H9 (cell line): ENCODE measurements around the gene BRD1. TPM values are rescaled to one million over a fixed set of nuclear protein-coding genes. Genes with fewer than 3 reads are reported as not detected.

Source experiments
- DNase-seq: peaks from one replicate; pipeline ENCODE4 v3.0.0-alpha.2; 2017
- H2AFZ ChIP-seq: one replicate; pipeline ENCODE4 v1.6.1; 2013; ENCODE audit warnings: mild to moderate bottlenecking, low read length, control low read depth, moderate library complexity
- H2AK5ac ChIP-seq: 2 replicates; pipeline ENCODE4 v1.6.1; 2013; ENCODE audit warnings: low read length, control low read depth, mixed read lengths; ENCODE audit not compliant: insufficient read length
- H2BK120ac ChIP-seq: one replicate; pipeline ENCODE4 v1.6.1; 2013; ENCODE audit warnings: low read depth, mild to moderate bottlenecking, low read length, control low read depth, inconsistent platforms; ENCODE audit not compliant: poor library complexity, severe bottlenecking
- H2BK12ac ChIP-seq: 2 replicates; pipeline ENCODE4 v1.6.1; 2013; ENCODE audit warnings: low read length, control low read depth, mixed read lengths, low read depth; ENCODE audit not compliant: insufficient read length
- H2BK15ac ChIP-seq: 2 replicates; pipeline ENCODE4 v1.6.1; 2013; ENCODE audit warnings: low read depth, low read length, control low read depth
- H2BK20ac ChIP-seq: one replicate; pipeline ENCODE4 v1.6.1; 2013; ENCODE audit warnings: low read depth, mild to moderate bottlenecking, low read length, control low read depth, inconsistent platforms; ENCODE audit not compliant: poor library complexity, severe bottlenecking
- H2BK5ac ChIP-seq: 2 replicates; pipeline ENCODE4 v1.6.1; 2013; ENCODE audit warnings: low read length, control low read depth, mixed read lengths; ENCODE audit not compliant: insufficient read length
- H3K14ac ChIP-seq: 2 replicates; pipeline ENCODE4 v1.6.1; 2013; ENCODE audit warnings: low read length, control low read depth; ENCODE audit not compliant: insufficient read depth
- H3K18ac ChIP-seq: 2 replicates; pipeline ENCODE4 v1.6.1; 2013; ENCODE audit warnings: low read depth, mild to moderate bottlenecking, mixed read lengths, low read length, control low read depth; ENCODE audit not compliant: insufficient read length
- H3K23ac ChIP-seq: 2 replicates; pipeline ENCODE4 v1.6.1; 2013; ENCODE audit warnings: low read length, control low read depth, mixed read lengths, low read depth; ENCODE audit not compliant: insufficient read length
- H3K23me2 ChIP-seq: 2 replicates; pipeline ENCODE4 v1.6.1; 2013; ENCODE audit warnings: low read depth, mild to moderate bottlenecking, mixed read lengths, low read length, control low read depth; ENCODE audit not compliant: insufficient read length, poor library complexity, severe bottlenecking
- H3K27ac ChIP-seq: 2 replicates; pipeline ENCODE4 v1.5.1; 2013; ENCODE audit warnings: low read length, control low read depth, mixed read lengths, low read depth; ENCODE audit not compliant: insufficient read length
- H3K27me3 ChIP-seq: 2 replicates; pipeline ENCODE4 v1.6.1; 2013; ENCODE audit warnings: low read length, control low read depth, inconsistent platforms; ENCODE audit not compliant: insufficient read depth
- H3K4ac ChIP-seq: 2 replicates; pipeline ENCODE4 v1.6.1; 2013; ENCODE audit warnings: low read depth, mild to moderate bottlenecking, control low read depth, inconsistent platforms, low read length, moderate library complexity
- H3K4me1 ChIP-seq: 2 replicates; pipeline ENCODE4 v1.6.1; 2013; ENCODE audit warnings: low read length, control low read depth, inconsistent platforms; ENCODE audit not compliant: insufficient read depth
- H3K4me2 ChIP-seq: 2 replicates; pipeline ENCODE4 v1.6.1; 2013; ENCODE audit warnings: low read length, control low read depth, mixed read lengths; ENCODE audit not compliant: insufficient read length, insufficient read depth
- H3K56ac ChIP-seq: 2 replicates; pipeline ENCODE4 v1.6.1; 2013; ENCODE audit warnings: low read depth, mild to moderate bottlenecking, mixed read lengths, low read length, control low read depth; ENCODE audit not compliant: insufficient read length
- H3K79me1 ChIP-seq: 2 replicates; pipeline ENCODE4 v1.6.1; 2013; ENCODE audit warnings: low read depth, mild to moderate bottlenecking, moderate library complexity, low read length, control low read depth, inconsistent platforms; ENCODE audit not compliant: insufficient read depth, poor library complexity, severe bottlenecking
- H3K79me2 ChIP-seq: 2 replicates; pipeline ENCODE4 v1.6.1; 2013; ENCODE audit warnings: low read length, control low read depth, inconsistent platforms; ENCODE audit not compliant: insufficient read depth
- H3K9ac ChIP-seq: 2 replicates; pipeline ENCODE4 v1.6.1; 2013; ENCODE audit warnings: low read length, control low read depth, mixed read lengths; ENCODE audit not compliant: insufficient read length; ENCODE audit errors: extremely low read depth
- H3K9me3 ChIP-seq: one replicate; pipeline ENCODE4 v1.6.1; 2013; ENCODE audit warnings: low read depth, low read length, inconsistent platforms; ENCODE audit not compliant: control insufficient read depth
- H3T11ph ChIP-seq: one replicate; pipeline ENCODE4 v1.6.1; 2013; ENCODE audit warnings: mild to moderate bottlenecking, low read length, control low read depth, inconsistent platforms
- H4K20me1 ChIP-seq: one replicate; pipeline ENCODE4 v1.6.1; 2013; ENCODE audit not compliant: control insufficient read depth, insufficient read length, insufficient read depth
- H4K5ac ChIP-seq: 2 replicates; pipeline ENCODE4 v1.6.1; 2013; ENCODE audit warnings: low read depth, mild to moderate bottlenecking, mixed read lengths, low read length, control low read depth; ENCODE audit not compliant: insufficient read length
- H4K8ac ChIP-seq: replicated peaks from 2 replicates; pipeline ENCODE4 v1.6.1; 2013; ENCODE audit warnings: low read length, control low read depth, mixed read lengths, low read depth; ENCODE audit not compliant: insufficient read length
- H4K91ac ChIP-seq: 2 replicates; pipeline ENCODE4 v1.6.1; 2013; ENCODE audit warnings: low read depth, mild to moderate bottlenecking, moderate library complexity, mixed read lengths, low read length, control low read depth; ENCODE audit not compliant: insufficient read length
- H3K27ac Mint-ChIP-seq, 3 experiments: 2 replicates in 2 of 3; 3 replicates in 1 of 3; pipeline ENCODE4 v1.8.0; 2020 to 2021; ENCODE audit warnings: mixed read lengths in 3 of 3, mild to moderate bottlenecking in 1 of 3, moderate library complexity in 1 of 3
- H3K27me3 Mint-ChIP-seq: 2 replicates; pipeline ENCODE4 v1.8.0; 2021; ENCODE audit warnings: low read depth, mild to moderate bottlenecking, moderate library complexity, mixed read lengths
- H3K36me3 Mint-ChIP-seq, 3 experiments: 2 replicates in 2 of 3; 3 replicates in 1 of 3; pipeline ENCODE4 v1.8.0; 2020 to 2021; ENCODE audit warnings: low read depth in 3 of 3, mixed read lengths in 3 of 3; ENCODE audit not compliant: insufficient read depth in 1 of 3
- H3K4me1 Mint-ChIP-seq, 2 experiments: 2 replicates each; pipeline ENCODE4 v1.8.0; 2020; ENCODE audit warnings: mixed read lengths in 2 of 2
- H3K4me3 Mint-ChIP-seq, 2 experiments: 2 replicates in 1 of 2; 3 replicates in 1 of 2; pipeline ENCODE4 v1.8.0; 2020 to 2021; ENCODE audit warnings: mild to moderate bottlenecking in 2 of 2, mixed read lengths in 2 of 2, moderate library complexity in 1 of 2
- H3K9me3 Mint-ChIP-seq, 2 experiments: 2 replicates in 1 of 2; 3 replicates in 1 of 2; pipeline ENCODE4 v1.8.0; 2020; ENCODE audit warnings: mild to moderate bottlenecking in 2 of 2, mixed read lengths in 2 of 2, moderate library complexity in 1 of 2
- WGBS: extraction: QIAGEN DNeasy Blood & Tissue Kit; methylation state at CpG from one replicate; pipeline ENCODE4 v1.1.7; 2013; ENCODE audit warnings: missing lambda C conversion rate, low lambda C conversion rate, mixed read lengths; ENCODE audit not compliant: insufficient read length; ENCODE audit errors: extremely low coverage; 5-methylcytosine and 5-hydroxymethylcytosine counted together
- total RNA-seq: library from RNA; stranded (reverse); gene quantifications from 2 replicates; pipeline ENCODE4 v1.2.1, GENCODE V29; 2021
- TF ChIP-seq, protein P1 (sequence below): fragments of 200-600 bp; sonication (generic); conservative IDR thresholded peaks from 3 replicates; pipeline ENCODE4 v1.8.0; 2021; ENCODE audit warnings: antibody characterized with exemption, mild to moderate bottlenecking

BRD1 gene
- total RNA-seq, 1 experiment from 2014 or later, result 51.3 TPM

DNA sequence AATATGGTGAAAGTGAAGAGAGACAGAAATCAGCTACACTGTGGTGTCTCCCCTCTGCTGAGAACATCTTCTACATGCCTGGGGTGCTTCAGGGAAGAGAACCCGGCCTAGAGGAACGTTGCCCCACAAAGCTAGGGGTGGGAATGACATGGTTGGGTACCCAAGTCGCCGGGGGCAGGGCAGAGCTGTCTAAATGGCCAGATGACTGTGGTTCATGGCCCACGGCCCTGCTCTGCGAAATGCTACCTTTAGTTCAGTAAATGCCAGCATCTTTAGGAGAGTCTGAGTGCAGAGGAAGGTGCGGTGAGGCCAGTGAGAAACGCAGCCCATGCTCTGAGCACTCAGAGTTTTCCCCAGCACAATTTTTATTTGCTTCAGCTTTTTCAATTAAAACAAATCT lies 12.8 kb downstream of the BRD1 start:
- Histone ChIP-seq H2AFZ (no peak overlapping the region), H3K4me1 (no peaks in the 10 kb centered on the region), H2BK120ac (no peak overlapping the region), H4K8ac (no peak overlapping the region), H2BK12ac (no peak overlapping the region), H4K20me1 (no peaks in the 10 kb centered on the region), H3K27me3 (no peaks in the 10 kb centered on the region), H3K4ac (no peak overlapping the region), H3K79me1 (peaks cover 14% of the 10 kb centered on the region), H3K27ac (no peak overlapping the region), H3T11ph (no peak overlapping the region), H2BK20ac (no peak overlapping the region), H2BK5ac (no peak overlapping the region), H3K23me2 (peaks cover 2% of the 10 kb centered on the region), H3K23ac (no peak overlapping the region), H3K56ac (no peak overlapping the region), H2AK5ac (no peak overlapping the region), H3K79me2 (peaks cover 58% of the 10 kb centered on the region; the same call in 1 of the 2 replicates), H3K14ac (no peak overlapping the region), H2BK15ac (no peak overlapping the region), H3K9ac (no peak overlapping the region), H4K5ac (no peak overlapping the region), H3K4me2 (no peak overlapping the region), H4K91ac (no peak overlapping the region), H3K18ac (no peak overlapping the region), H3K9me3 (no peaks in the 10 kb centered on the region)
- Mint-ChIP-seq H3K27me3 (no peaks in the 10 kb centered on the region), H3K4me3 (no peak overlapping the region), H3K9me3 (no peaks in the 10 kb centered on the region), H3K4me1 (no peaks in the 10 kb centered on the region), H3K36me3 (peaks cover 25 to 65% (median 59%) of the 10 kb centered on the region in 3 experiments), H3K27ac (no peak overlapping the region; a peak in 2 of 7 replicates)
- DNase-seq, result no peak
- no CpG with 5 or more reads among the region's 8 CpGs for WGBS
- TF ChIP-seq, protein P1, sequence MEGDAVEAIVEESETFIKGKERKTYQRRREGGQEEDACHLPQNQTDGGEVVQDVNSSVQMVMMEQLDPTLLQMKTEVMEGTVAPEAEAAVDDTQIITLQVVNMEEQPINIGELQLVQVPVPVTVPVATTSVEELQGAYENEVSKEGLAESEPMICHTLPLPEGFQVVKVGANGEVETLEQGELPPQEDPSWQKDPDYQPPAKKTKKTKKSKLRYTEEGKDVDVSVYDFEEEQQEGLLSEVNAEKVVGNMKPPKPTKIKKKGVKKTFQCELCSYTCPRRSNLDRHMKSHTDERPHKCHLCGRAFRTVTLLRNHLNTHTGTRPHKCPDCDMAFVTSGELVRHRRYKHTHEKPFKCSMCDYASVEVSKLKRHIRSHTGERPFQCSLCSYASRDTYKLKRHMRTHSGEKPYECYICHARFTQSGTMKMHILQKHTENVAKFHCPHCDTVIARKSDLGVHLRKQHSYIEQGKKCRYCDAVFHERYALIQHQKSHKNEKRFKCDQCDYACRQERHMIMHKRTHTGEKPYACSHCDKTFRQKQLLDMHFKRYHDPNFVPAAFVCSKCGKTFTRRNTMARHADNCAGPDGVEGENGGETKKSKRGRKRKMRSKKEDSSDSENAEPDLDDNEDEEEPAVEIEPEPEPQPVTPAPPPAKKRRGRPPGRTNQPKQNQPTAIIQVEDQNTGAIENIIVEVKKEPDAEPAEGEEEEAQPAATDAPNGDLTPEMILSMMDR, result no peak
